Activated CD4-positive, alpha-beta T cell treated with anti-CD3 and anti-CD28 coated beads for 48 hours (primary cell): ENCODE data around the gene NR1D1.
A peak's percentile ranks its signal among the peaks of the same experiment; 100 is the strongest.
"Not testable (repeated sequence)": the region's sequence is repeated elsewhere in the genome, so short reads cannot be mapped to it uniquely, and the experiment has no call there.

Experiments used
- DNase-seq: peaks from one replicate; pipeline ENCODE4 v3.0.0-alpha.2; 2020

The NR1D1 gene

DNA sequence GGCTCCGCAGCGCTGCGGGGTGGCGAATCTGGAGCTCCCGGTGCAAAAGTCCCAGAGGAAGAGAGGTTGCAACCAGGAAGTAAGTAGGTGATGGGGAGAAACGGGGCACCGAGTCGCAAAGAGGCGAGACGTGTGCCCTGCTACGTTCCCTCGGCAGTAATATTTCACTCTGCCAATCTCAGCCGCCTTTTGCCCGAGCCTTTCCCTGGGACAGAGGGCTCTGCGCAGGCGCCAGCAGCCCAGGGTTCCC lies at the start of gene NR1D1:
TSS of gene NR1D1 (minus strand) at position 171 of the 250 bp plus-strand sequence. CDS start 495 bp downstream, outside the sequence.
- DNase-seq: no peak

DNA sequence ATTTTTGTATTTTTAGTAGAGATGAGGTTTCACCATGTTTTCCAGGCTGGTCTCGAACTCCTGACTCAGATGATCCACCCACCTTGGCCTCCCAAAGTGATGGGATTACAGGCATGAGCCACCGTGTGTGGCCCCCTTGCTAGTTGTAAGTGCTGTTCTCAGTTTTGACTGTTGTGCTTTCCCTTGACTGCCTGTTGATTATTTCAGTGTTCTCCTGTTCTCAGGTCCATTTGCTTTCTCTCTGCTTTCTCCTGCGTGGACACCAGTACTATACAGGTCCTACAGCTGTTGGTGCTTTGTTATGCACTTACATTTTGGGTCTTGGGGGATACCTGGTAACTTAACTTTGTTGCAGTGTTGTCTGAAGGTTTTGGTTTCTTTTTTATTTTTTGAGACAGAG lies 48.1 kb upstream of the NR1D1 start:
- no peak for DNase-seq

- DNase-seq: no peak
Observed at GRCh38 chr17:40145476-40145875, 45.1 kb upstream of the NR1D1 start.

GRCh38 chr17:40143166-40143565 lies 42.8 kb upstream of the NR1D1 start:
- DNase-seq: not testable (repeated sequence)

DNA sequence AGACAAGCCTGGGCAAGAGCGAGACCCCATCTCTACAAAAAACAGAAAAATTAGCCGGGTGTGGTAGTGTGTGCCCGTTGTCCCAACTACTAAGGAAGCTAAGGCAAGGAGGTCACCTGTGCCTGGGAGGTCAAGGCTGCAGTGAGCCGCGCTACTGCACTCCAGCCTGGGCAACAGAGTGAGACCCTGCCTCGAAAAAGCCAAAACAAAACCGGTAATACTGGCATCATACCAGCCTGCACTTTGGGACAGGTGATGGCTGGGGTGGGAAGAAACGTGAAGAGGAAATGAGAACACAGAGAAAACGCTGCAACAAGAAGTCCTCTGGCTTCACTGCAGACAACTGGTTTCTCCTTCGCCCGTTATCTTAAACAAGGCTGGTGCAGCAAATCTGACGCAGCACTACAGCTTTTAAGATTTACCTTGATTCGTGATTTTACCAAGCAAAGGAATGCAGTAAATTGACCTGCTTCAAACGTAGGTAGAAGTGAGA lies 39.2 kb upstream of the NR1D1 start:
- no peak for DNase-seq

DNA sequence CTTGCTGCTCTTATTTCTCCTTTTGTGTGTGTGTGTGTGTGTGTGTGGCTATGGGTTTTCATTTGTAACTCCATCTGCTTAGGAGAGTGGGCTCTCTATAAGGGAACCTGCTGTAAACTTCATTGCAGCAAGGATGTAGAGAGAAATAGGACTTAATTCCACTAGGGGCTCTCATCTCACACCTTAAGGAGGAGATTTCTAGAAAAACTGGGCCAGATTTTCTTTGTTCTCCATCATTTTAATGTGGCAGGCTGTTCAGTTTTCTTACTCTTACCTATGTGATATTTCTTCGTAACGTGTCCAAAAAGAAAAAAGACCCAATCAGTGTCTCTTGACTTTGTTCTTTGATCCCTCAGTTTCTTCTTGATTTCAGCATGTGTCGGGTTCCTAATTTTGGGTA lies 35.4 kb upstream of the NR1D1 start:
- DNase-seq: no peak

DNA sequence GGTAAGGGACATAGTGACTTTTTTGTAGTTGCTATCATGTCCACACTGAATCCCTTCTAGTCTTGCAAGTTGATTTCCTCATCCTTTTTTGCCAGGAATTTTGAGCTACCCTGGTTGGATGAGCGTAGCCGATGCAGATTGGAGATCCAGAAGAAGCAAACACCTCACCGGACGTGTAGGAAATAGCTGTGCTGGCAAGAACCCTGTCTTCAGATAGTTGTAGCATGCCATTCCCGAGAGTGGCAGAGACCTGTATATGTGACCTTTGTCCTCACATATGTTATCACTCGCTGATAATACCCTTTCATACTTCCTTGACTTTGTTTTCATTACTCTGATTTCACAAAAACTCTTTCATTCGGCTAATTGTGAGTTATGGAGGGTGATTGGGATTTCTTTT lies 33.8 kb upstream of the NR1D1 start:
- DNase-seq: no peak

DNA sequence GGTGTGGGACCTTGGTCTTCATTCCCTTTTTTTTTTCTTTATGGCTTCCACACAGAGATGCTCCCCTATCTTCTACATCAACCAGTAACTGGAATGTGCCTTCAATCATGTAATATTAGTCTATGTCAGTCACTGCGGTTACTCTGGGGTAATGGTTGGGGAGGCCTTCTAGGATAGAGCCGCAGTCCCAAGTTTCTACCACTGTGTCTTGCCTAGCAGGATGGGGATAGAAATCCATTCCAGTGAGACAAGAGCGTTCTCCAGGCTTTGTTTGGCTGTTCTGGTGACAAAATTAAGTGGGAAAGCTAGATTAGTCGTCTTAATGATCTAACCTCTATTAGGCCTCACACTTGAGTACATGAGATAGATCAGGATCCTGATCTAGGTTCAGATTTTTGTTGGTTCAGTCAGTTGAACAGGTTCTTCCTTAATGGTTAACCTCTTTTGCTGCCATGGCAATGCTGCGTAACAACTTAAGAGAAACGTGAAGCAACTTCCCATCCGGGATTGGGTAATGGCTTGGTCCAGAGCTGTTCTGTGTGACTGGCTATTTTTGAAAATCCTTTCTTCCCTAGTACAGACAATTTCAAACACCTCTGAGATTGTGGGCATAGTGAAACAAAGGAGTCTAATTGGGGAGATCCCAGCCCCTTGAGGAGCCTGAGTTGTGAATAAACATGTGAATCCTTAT lies 30.1 kb upstream of the NR1D1 start:
- DNase-seq: no peak

DNA sequence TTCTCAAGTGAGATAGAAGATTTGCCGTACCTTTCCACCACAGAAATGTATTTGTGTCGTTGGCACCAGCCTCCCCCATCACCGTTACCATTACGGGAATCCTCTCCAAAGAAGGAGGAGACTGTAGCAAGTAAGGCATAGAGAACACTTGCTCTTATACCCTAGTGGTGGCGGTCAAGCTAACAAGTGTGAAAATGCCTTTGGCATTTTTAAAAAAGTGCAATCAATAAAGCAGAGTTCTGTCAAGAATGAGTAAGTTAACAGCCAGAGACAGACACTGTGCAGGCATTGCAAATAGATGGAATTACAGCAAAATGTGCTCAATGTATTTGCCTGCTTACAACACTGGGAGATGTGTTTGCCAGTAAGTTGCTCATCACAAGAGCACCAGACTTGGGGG lies 29.1 kb upstream of the NR1D1 start:
- no peak for DNase-seq

GRCh38 chr17:40124279-40125141 lies 24.1 kb upstream of the NR1D1 start:
- no peak for DNase-seq

DNA sequence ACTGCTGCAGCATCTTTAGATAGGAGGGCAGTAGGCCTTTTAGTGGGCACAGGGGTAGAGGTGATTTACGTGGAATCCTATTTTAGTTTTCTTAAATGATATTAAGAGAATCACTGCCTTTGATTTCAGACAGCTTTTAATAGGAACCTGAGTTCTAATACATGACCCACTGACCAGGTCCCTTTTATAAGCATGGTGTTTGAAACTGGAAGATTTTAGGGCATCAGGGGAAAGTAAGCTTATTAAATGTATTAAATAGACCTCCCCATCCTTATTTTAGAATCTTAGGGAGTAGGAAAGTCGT lies 23.4 kb upstream of the NR1D1 start:
- DNase-seq: no peak

DNA sequence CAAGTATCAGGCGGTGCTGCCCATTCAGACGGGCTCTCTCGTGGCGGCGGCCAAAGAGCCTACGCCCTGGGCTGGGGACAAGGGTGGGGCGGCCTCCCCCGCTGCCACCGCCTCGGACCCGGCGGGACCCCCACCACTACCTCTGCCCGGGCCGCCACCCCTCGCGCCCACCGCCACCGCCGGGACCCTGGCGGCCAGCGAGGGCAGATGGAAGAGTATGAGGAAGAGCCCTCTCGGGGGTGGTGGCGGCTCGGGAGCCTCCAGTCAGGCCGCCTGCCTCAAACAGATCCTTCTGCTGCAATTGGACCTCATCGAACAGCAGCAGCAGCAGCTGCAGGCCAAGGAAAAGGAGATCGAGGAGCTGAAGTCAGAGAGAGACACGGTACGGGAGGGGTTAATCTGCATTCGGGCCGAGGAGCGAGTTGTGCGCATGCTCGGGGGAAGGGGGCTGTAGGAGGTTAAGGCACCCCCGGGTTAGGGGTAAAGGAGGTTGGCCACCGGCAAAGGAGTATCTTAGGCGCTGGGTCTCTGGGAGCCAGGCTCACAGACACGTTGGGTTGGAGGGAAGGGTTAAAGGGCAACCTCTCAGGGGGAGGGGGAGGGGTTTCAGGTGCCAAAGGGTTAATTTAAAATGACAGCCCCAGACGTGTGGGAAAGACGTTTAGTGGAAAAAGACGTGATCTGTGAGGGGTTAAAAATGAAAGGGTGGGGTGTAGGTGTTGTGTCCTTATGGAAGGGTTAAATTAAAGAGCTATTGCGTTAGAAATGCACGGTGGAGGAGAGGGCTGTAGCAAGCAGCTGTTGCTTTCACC lies 22.8 kb upstream of the NR1D1 start:
- DNase-seq: peak; percentile 70

- peak; percentile 38 for DNase-seq
Observed at GRCh38 chr17:40122136-40122998, 22.0 kb upstream of the NR1D1 start.

DNA sequence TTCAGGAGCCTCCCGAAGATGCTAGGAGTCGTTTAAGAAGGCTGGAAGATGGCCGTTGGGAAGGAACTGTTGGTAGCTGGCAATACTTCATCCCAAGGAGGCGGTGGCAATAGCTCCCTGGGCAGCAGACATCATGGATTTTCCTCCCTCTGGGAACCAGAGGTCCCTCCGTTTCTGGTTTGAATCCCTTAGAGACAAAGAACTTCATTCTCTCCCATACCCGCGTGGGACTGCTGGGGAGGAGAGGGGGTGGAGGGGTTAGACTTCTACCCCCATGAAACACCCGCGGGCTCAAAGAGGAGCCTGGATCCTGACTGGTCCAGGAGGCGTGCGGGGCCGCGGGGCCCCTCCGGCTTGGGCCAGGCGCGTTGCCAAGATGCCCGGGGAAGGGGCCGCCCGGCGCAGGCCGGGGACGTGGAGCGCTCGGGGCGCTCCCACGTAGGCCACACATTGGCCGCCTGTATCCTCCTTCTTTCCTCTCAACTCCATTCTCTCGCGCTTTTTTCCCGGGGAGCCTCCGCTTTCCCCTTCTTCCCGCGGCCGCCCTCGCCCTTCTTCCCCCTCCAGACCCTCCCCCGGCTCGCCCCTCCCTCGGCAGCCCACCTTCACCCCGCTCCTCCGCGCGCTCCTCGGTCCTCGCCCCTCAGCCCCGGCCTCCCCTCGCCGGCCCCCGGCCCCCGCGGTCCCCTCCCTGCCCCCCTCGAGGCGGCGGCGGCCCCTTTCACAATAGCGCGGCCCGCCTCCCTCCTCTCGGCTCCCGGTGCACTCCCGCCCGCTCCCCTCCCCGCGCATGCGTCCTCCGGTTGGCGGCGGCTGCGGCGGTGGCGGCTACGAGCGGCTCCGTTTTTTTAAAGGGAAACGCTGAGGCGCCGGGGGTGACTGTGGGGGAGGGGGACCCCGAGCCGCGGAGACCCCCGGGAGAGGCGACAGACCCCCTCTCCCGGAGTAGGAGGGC lies 21.1 kb upstream of the NR1D1 start, which contains the start of gene MSL1:
TSS of gene MSL1 (plus strand) at position 791 of the 955 bp plus-strand sequence. CDS start 642 bp downstream, outside the sequence.
- peak; percentile 88 for DNase-seq

- DNase-seq: no peak
Observed at GRCh38 chr17:40115101-40115436, 14.7 kb upstream of the NR1D1 start.

- no peak for DNase-seq
Observed at GRCh38 chr17:40113907-40114245, 13.5 kb upstream of the NR1D1 start.

- peak; percentile 95 for DNase-seq
Observed at GRCh38 chr17:40113110-40113906, 12.9 kb upstream of the NR1D1 start.

DNA sequence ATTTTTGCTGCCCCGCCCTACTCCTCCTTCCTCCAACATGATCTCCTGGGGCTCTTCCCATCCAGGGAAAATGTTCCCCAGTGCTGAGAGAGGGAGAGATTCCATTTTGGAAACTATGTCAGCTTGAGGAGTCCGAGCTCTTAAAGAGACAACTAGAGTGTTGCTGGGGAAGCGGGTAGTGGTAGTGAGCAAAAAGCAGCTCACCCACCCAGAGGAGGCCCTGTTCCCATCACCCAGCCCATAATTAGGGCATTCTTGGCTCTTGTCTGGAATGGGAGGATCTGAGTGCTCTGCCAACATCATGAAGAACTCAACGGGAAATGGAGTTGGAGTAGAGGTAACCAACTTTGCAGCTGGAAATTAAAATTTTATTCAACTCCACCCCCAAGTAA lies 12.3 kb upstream of the NR1D1 start:
- no peak for DNase-seq

DNA sequence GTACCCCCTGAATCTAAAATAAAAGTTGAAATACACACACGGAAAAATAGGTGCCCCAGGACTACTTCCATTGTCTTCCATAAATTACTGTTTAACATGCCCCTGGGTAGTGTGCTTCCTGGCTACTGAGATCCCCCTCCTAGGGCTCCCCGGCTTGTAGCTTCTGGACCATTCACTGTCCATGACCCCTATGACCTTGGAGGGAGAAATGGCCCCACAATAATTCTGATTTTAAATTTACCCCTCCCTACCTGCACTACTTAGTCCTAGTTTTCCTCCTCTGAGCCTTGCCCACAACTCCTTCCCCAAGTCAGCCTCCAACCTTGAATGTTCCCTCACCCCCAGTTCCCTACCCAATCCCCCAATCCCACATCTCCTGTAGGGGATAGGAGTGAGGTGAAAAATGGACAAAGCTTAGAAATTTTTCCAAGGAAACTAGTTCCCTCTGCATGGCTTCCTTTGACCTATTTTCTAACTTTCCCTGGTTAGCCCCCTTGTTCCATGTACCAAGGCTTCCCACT lies 11.9 kb upstream of the NR1D1 start:
- no peak for DNase-seq
